ENCODE data around the gene CLDN10.
"Not testable (repeated sequence)": the region's sequence is repeated elsewhere in the genome, so short reads cannot be mapped to it uniquely, and the experiment has no call there.

The CLDN10 gene, protein sequence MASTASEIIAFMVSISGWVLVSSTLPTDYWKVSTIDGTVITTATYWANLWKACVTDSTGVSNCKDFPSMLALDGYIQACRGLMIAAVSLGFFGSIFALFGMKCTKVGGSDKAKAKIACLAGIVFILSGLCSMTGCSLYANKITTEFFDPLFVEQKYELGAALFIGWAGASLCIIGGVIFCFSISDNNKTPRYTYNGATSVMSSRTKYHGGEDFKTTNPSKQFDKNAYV

DNA sequence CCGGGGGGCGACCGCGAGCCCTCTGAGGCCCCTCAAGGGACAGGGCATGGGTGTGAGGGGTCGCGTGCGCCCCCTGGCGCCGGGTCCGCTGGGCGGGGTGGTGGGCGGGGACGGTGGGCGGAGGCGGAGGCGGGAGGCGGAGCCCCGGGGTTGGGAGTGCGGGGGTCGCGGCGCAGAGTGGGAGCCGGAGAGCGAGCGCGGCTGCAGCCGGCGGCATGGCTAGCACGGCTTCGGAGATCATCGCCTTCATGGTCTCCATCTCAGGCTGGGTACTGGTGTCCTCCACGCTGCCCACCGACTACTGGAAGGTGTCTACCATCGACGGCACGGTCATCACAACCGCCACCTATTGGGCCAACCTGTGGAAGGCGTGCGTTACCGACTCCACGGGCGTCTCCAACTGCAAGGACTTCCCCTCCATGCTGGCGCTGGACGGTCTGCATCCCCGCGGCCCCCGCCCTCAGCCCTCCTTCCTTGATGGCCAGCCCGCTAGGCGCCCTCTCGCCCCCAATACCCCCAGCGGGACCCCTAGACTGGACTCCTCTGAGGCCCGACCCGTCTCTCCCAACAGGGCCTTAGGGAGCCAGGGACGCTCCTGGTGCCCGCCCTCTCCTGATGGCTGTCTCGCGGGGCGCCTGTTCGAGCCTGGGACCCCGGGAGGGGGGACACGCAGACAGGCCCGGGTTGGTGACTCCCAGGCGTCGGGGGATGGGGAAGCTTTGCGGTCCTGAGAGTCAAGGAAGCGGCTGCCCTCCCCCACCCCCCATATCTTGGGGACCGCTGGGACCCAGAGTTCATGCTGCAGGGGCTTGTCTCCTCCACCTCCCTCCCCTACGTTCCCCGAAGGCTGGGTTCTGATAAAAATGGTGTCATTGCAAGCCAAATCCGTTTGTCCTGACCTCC, at the start of gene CLDN10:
TSS of gene CLDN10 (plus strand) at position 182 of the 903 bp plus-strand sequence. CDS start at position 216, 34 bp downstream.
- peaks cover 20% of the 10 kb centered on the region for H3K9me3 ChIP-seq
- H3K4me2 ChIP-seq = no peak within 1 kb of the TSS
- H3K27ac ChIP-seq = no peak within 1 kb of the TSS
- H3K4me3 ChIP-seq = no peak within 1 kb of the TSS
- no peak within 1 kb of the TSS for H3K9ac ChIP-seq
- no peaks in the 10 kb centered on the region for H4K20me1 ChIP-seq
- no peaks in the 10 kb centered on the region for H3K27me3 ChIP-seq
- H3K36me3 ChIP-seq = no peaks in the 10 kb centered on the region
- no peak for TF ChIP-seq Cebpa-rat (IDR thresholded peaks at IDR 0.05)
- no peaks in the 10 kb centered on the region for H3K4me1 ChIP-seq

DNA sequence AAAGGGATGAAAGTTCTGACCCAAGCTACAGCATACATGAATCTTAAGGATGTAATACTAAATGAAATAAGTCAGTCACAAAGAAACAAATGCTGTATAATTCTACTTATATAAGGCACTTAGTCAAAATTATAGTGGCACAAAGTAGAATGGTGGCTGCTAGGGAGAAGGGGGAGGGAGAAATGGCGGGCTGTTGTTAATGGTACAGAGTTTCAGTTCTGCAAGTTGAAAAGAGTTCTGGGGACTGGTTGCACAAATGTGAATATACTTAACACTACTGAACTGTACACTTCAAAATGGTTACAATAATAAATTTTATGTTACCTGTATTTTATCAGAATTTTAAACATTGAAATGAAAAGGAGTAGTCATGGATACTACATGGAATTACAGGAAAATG, 48.9 kb upstream of the CLDN10 start:
- no peaks in the 10 kb centered on the region for H3K27me3 ChIP-seq
- no peaks in the 10 kb centered on the region for H3K36me3 ChIP-seq
- TF ChIP-seq Cebpa-rat (IDR thresholded peaks at IDR 0.05) = no peak
- H3K9ac ChIP-seq = no peak overlapping the region
- no peak overlapping the region for H3K4me3 ChIP-seq
- H4K20me1 ChIP-seq = no peaks in the 10 kb centered on the region
- no peaks in the 10 kb centered on the region for H3K4me1 ChIP-seq
- H3K4me2 ChIP-seq = no peak overlapping the region
- H3K9me3 ChIP-seq = peaks cover 18% of the 10 kb centered on the region
- H3K27ac ChIP-seq = no peak overlapping the region

DNA sequence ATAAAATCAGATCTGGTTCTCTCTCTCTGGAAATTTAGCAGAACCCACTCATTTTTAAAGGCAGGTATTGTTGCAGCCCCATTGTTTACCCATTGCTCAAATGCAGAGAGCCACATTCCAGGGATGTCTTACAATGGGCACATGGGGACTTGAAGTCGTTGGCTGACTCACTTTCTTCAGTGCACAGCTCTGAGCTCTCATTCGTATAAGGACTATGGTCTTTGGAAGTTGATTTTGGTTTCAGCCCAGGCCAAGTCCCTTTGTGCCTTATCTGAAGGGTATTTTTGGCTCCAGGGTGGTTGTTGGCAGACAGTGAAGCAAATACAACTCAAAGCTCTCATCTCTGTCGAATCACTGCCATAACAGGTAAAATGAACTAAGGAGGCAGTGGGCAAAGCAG, 47.3 kb upstream of the CLDN10 start:
- no peak overlapping the region for H3K27ac ChIP-seq
- no peaks in the 10 kb centered on the region for H3K4me1 ChIP-seq
- no peaks in the 10 kb centered on the region for H4K20me1 ChIP-seq
- H3K4me3 ChIP-seq = no peak overlapping the region
- H3K36me3 ChIP-seq = no peaks in the 10 kb centered on the region
- peaks cover 18% of the 10 kb centered on the region for H3K9me3 ChIP-seq
- no peak for TF ChIP-seq Cebpa-rat (IDR thresholded peaks at IDR 0.05)
- no peak overlapping the region for H3K4me2 ChIP-seq
- H3K27me3 ChIP-seq = no peaks in the 10 kb centered on the region
- no peak overlapping the region for H3K9ac ChIP-seq

DNA sequence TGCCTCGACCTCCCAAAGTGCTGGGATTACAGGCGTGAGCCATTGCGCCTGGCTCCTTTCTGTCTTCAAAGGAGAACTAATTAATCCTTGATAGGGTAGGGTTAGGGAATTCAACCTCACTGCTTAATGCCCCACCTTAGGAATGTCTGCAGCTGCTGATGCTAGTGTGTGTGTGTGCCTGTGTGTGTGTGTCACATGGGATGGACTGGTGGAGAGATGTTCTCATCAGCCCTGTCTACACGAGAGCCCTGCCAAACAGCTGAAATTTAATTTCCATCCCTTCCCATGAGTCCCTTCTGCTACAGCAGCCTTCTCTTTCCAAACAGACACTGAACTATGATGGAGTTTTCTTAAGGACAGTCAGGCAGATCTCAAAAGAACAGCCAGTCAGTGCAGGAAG, 46.5 kb upstream of the CLDN10 start:
- H3K27ac ChIP-seq = no peak overlapping the region
- no peaks in the 10 kb centered on the region for H4K20me1 ChIP-seq
- no peaks in the 10 kb centered on the region for H3K36me3 ChIP-seq
- no peaks in the 10 kb centered on the region for H3K4me1 ChIP-seq
- no peaks in the 10 kb centered on the region for H3K27me3 ChIP-seq
- no peak overlapping the region for H3K4me2 ChIP-seq
- H3K4me3 ChIP-seq = no peak overlapping the region
- H3K9ac ChIP-seq = no peak overlapping the region
- no peak for TF ChIP-seq Cebpa-rat (IDR thresholded peaks at IDR 0.05)
- peaks cover 17% of the 10 kb centered on the region for H3K9me3 ChIP-seq

DNA sequence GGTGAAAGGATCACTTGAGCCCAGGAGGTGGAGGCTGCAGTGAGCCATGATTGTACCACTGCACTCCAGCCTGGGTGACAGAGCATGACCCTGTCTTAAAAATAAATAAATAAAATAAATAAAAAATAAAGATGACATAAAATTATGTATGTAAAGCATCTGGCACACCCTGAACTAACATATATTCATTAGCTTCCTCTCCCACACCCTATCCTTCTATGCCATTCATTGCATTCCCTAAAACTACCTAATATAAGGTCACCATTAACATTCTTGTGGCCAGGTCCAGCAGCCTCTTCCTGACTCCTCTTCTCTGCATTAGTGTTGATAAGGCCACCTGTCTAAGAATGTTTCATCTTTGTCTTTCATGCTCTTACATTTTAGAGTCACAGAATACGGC, 44.5 kb upstream of the CLDN10 start:
- no peaks in the 10 kb centered on the region for H3K27me3 ChIP-seq
- H3K9ac ChIP-seq = no peak overlapping the region
- H3K4me2 ChIP-seq = no peak overlapping the region
- H3K4me1 ChIP-seq = no peaks in the 10 kb centered on the region
- TF ChIP-seq Cebpa-rat (IDR thresholded peaks at IDR 0.05) = no peak
- H4K20me1 ChIP-seq = no peaks in the 10 kb centered on the region
- H3K9me3 ChIP-seq = no peaks in the 10 kb centered on the region
- no peaks in the 10 kb centered on the region for H3K36me3 ChIP-seq
- no peak overlapping the region for H3K27ac ChIP-seq
- no peak overlapping the region for H3K4me3 ChIP-seq

DNA sequence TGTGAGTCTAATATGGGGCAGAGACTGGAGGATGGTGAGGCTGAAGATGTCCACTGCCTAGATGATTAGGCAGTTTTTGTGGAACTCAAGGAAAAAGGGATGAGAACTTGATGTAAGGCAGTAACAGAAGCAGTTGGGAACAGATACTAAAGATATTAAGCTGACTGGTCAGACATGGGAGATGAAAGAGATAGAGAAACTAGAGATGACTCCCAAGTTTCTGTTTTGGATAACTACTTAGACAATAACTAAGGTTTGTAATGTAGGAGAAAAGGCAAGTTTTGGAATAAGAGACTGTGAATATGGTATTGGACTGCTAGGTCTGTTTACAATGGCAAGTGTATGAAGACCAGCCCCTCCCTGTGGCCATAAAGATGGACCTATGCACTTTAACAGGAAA, 43.5 kb upstream of the CLDN10 start:
- Histone ChIP-seq H3K4me1 (no peaks in the 10 kb centered on the region), H3K4me3 (no peak overlapping the region), H3K4me2 (no peak overlapping the region), H3K27ac (no peak overlapping the region), H3K27me3 (no peaks in the 10 kb centered on the region), H4K20me1 (no peaks in the 10 kb centered on the region), H3K9ac (no peak overlapping the region), H3K9me3 (no peaks in the 10 kb centered on the region), H3K36me3 (no peaks in the 10 kb centered on the region)
- no peak for TF ChIP-seq Cebpa-rat (IDR thresholded peaks at IDR 0.05)

DNA sequence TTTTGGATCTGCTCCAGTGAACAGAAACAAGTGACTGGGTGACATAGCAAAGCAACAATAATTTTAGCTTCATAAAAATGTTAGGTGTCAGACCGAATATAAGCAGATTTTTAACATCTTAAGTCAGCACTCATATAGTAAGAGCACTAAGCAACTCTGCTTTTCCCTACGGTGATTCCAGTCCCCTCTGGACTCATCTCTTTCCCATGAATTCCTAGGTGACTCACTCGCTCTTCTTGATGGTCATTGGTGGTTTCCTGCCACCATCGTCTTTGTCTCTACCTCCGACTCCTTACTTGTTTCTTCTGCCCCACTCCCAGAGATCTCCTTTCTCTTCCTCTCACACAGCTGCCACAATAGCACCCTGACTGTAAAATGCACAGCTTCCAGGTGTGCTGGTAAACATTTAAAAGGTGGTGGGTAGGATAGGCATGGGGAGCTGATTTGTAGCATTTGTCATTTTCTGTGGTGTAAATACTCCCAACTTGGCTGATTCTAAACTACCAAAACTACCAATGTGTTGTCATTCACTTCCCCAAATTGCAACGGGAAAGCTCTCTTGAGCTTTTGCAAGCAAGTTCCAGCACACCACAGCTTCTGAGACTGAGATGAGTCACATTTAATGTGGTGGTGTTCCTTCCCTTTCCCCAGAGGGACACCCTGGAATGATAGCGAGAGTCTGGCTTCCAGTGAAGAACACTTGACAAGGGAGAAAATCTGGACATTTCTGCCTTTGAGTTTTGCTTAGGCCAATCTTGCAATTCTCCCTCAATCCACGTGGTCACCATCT, 42.8 kb upstream of the CLDN10 start:
- Histone ChIP-seq H3K4me1 (no peaks in the 10 kb centered on the region), H3K27ac (no peak overlapping the region), H3K4me3 (no peak overlapping the region), H3K9ac (no peak overlapping the region), H3K27me3 (no peaks in the 10 kb centered on the region), H4K20me1 (no peaks in the 10 kb centered on the region), H3K4me2 (no peak overlapping the region), H3K9me3 (no peaks in the 10 kb centered on the region), H3K36me3 (no peaks in the 10 kb centered on the region)
- TF ChIP-seq Cebpa-rat (IDR thresholded peaks at IDR 0.05) = no peak

DNA sequence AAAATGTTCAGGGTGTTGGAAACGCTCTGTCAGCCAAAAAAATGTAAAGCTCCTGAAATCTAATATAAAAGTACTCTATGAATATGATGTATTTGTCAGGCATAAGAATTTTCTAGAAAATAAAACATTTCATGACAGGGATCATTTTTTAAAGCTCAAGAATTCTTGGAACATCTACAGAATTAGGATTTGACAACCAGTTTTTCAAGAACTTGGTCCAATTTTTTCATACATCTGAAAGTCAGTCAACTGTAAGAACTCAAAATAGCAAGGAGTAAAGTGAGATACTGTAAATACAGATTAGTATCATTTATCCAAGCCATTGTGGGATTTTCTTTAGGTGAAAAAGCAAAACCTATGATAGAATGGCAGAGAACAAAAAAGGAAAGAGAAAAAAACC, 41.6 kb upstream of the CLDN10 start:
- Histone ChIP-seq H3K9me3 (no peaks in the 10 kb centered on the region), H3K36me3 (no peaks in the 10 kb centered on the region), H3K4me2 (no peak overlapping the region), H3K27me3 (no peaks in the 10 kb centered on the region), H3K4me3 (no peak overlapping the region), H3K27ac (no peak overlapping the region), H4K20me1 (no peaks in the 10 kb centered on the region), H3K4me1 (no peaks in the 10 kb centered on the region), H3K9ac (no peak overlapping the region)
- no peak for TF ChIP-seq Cebpa-rat (IDR thresholded peaks at IDR 0.05)

DNA sequence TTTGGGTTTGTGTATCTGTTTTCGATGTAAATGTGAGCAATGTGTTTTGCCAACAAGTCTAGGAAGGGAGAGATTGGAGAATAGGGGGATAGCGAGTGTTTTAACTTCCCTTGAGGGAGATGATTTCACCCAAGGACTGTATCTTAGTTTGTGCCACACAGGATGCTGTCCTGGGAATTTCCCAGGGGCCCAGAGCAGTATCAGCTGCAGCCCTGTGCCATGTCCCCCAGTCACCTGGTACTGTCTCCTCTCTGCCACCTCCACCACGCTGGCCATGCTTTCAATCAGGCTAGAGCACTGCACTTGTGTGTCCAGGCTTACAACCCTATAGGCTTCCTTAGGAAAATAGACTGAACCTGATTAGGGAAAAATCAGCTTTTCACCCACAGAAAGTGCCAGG, 40.1 kb upstream of the CLDN10 start:
- H3K27me3 ChIP-seq = no peaks in the 10 kb centered on the region
- no peaks in the 10 kb centered on the region for H4K20me1 ChIP-seq
- H3K27ac ChIP-seq = no peak overlapping the region
- no peak overlapping the region for H3K4me3 ChIP-seq
- H3K36me3 ChIP-seq = no peaks in the 10 kb centered on the region
- no peaks in the 10 kb centered on the region for H3K4me1 ChIP-seq
- H3K4me2 ChIP-seq = no peak overlapping the region
- no peak for TF ChIP-seq Cebpa-rat (IDR thresholded peaks at IDR 0.05)
- no peaks in the 10 kb centered on the region for H3K9me3 ChIP-seq
- no peak overlapping the region for H3K9ac ChIP-seq

DNA sequence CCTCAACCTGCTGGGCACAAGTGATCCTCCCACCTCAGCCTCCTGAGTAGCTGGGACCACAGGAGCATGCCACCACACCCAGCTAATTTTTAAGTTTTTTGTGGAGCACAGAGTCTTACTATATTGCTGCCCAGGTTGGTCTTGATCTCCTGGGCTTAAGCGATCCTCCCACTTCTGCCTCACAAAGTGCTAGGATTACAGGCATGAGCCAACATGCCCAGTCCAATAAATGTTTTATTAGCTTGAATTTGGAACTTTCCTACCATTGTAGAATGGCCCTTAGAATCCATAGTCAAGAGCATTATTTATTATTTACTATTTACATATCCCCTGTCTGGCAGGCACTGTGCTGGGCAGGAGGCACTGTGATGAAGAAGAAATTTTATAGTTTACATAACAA, 39.6 kb upstream of the CLDN10 start:
- H3K4me3 ChIP-seq = no peak overlapping the region
- H3K9ac ChIP-seq = no peak overlapping the region
- H3K4me1 ChIP-seq = no peaks in the 10 kb centered on the region
- no peaks in the 10 kb centered on the region for H3K9me3 ChIP-seq
- no peaks in the 10 kb centered on the region for H4K20me1 ChIP-seq
- H3K4me2 ChIP-seq = no peak overlapping the region
- H3K27me3 ChIP-seq = no peaks in the 10 kb centered on the region
- no peak for TF ChIP-seq Cebpa-rat (IDR thresholded peaks at IDR 0.05)
- H3K27ac ChIP-seq = no peak overlapping the region
- no peaks in the 10 kb centered on the region for H3K36me3 ChIP-seq

DNA sequence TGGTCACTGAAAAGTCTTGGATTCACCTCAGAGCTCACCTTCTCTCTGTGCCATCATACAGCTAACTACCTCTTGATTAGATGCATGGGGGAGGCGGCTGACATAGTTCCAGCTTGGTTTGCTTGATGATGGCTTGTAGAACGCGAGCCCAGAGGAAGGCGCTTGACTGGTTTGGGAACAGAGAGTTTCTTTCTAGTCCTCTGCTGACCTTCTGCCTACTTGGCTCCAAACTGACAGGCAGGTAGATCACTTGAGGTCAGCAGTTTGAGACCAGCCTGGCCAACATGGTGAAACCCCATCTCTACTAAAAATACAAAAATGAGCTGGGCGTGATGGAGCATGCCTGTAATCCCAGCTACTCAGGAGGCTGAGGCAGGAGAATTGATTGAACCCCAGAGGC, 36.9 kb upstream of the CLDN10 start:
- not testable (repeated sequence) for H3K9ac ChIP-seq

More for the DNA sequence above, 36.9 kb upstream of the CLDN10 start:
- not testable (repeated sequence) for H3K4me1 ChIP-seq, H4K20me1 ChIP-seq, H3K27ac ChIP-seq, H3K4me3 ChIP-seq, H3K27me3 ChIP-seq, H3K9me3 ChIP-seq, H3K36me3 ChIP-seq, H3K4me2 ChIP-seq

All from BLaER1 (cell line).